ENCODE results near the gene BMP5. TPM values are rescaled to one million over a fixed set of nuclear protein-coding genes. Genes with fewer than 3 reads are reported as not detected.

Gene BMP5
- total RNA-seq, 2 donors from 2014 or later, result 1.6 to 6.3 TPM

- Histone ChIP-seq H3K27me3 (no peaks in the 10 kb centered on the region), H3K9me3 (no peaks in the 10 kb centered on the region), H3K36me3 (no peaks in the 10 kb centered on the region), H3K4me1 (peaks cover 0 to 16% of the 10 kb centered on the region in 2 donors), H3K27ac (no peak overlapping the region), H3K4me3 (no peak overlapping the region)
- no peak for DNase-seq (ENCODE audit: low spot score)
- TF ChIP-seq, protein P1, sequence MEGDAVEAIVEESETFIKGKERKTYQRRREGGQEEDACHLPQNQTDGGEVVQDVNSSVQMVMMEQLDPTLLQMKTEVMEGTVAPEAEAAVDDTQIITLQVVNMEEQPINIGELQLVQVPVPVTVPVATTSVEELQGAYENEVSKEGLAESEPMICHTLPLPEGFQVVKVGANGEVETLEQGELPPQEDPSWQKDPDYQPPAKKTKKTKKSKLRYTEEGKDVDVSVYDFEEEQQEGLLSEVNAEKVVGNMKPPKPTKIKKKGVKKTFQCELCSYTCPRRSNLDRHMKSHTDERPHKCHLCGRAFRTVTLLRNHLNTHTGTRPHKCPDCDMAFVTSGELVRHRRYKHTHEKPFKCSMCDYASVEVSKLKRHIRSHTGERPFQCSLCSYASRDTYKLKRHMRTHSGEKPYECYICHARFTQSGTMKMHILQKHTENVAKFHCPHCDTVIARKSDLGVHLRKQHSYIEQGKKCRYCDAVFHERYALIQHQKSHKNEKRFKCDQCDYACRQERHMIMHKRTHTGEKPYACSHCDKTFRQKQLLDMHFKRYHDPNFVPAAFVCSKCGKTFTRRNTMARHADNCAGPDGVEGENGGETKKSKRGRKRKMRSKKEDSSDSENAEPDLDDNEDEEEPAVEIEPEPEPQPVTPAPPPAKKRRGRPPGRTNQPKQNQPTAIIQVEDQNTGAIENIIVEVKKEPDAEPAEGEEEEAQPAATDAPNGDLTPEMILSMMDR (IDR thresholded peaks at IDR 0.05), result peak in 1 of 2 donors; percentile 55
These were observed 10.9 kb upstream of the BMP5 start for GRCh38 chr6:55886185-55886836.

- Histone ChIP-seq H3K4me3 (no peak overlapping the region), H3K9me3 (no peaks in the 10 kb centered on the region), H3K27me3 (no peaks in the 10 kb centered on the region), H3K4me1 (peaks cover 0 to 16% of the 10 kb centered on the region in 2 donors), H3K36me3 (no peaks in the 10 kb centered on the region), H3K27ac (peak overlapping the region in 1 of 2 donors; percentile 31)
- TF ChIP-seq, protein P1 (IDR thresholded peaks at IDR 0.05), result no peak
- no peak for DNase-seq (ENCODE audit: low spot score)
These were observed 7.6 kb upstream of the BMP5 start for GRCh38 chr6:55882718-55883569.

DNA sequence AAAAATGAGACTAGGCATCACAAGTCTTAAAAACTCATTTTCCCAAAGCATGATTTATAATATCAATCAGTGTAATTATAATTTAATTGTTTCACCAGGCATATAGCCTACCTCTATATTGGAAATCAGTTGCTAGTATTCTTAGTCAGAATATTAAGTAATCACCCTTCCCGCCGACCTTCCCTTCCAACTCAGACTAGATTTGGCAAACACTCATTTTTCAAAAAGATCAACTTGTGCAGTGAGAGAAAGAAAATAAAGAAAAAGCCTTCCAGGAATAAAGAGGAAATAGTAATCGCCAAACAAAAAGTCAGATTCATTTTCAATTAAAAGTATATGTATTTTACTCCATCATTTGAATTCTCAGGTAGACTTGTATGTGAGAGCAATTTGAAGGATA is 1.9 kb upstream of the BMP5 start:
- TF ChIP-seq, protein P1 (IDR thresholded peaks at IDR 0.05), result no peak
- no peak for DNase-seq (ENCODE audit: low spot score)
- no peaks in the 10 kb centered on the region for H3K27me3 ChIP-seq
- no peak overlapping the region for H3K4me3 ChIP-seq
- H3K4me1 ChIP-seq, result peaks cover 0 to 1% of the 10 kb centered on the region in 2 donors
- no peak overlapping the region for H3K27ac ChIP-seq
- no peaks in the 10 kb centered on the region for H3K9me3 ChIP-seq
- no peaks in the 10 kb centered on the region for H3K36me3 ChIP-seq

GRCh38 chr6:55874316-55874715 is 1.1 kb downstream of the BMP5 start:
- H3K27me3 ChIP-seq, result no peaks in the 10 kb centered on the region
- H3K4me3 ChIP-seq, result peak overlapping the region; percentile 32
- TF ChIP-seq, protein P1 (IDR thresholded peaks at IDR 0.05), result no peak
- no peaks in the 10 kb centered on the region for H3K4me1 ChIP-seq
- no peaks in the 10 kb centered on the region for H3K36me3 ChIP-seq
- DNase-seq (ENCODE audit: low spot score), result no peak
- no peaks in the 10 kb centered on the region for H3K9me3 ChIP-seq
- H3K27ac ChIP-seq, result peak overlapping the region in 1 of 2 donors; percentile 71

GRCh38 chr6:55872866-55873265 is 2.5 kb downstream of the BMP5 start:
- no peaks in the 10 kb centered on the region for H3K27me3 ChIP-seq
- peak overlapping the region; percentile 32 for H3K4me3 ChIP-seq
- no peaks in the 10 kb centered on the region for H3K9me3 ChIP-seq
- no peaks in the 10 kb centered on the region for H3K36me3 ChIP-seq
- peak overlapping the region in 1 of 2 donors; percentile 71 for H3K27ac ChIP-seq
- H3K4me1 ChIP-seq, result no peaks in the 10 kb centered on the region
- DNase-seq (ENCODE audit: low spot score), result no peak
- TF ChIP-seq, protein P1 (IDR thresholded peaks at IDR 0.05), result no peak
